ENCODE results near the gene GOLGA5. TPM values are rescaled to one million over a fixed set of nuclear protein-coding genes. Genes with fewer than 3 reads are reported as not detected.

Gene GOLGA5
- total and polyA plus RNA-seq, 2 of the 13 experiments (the other 11 are each of a cell fraction or from before 2014, with no cell fraction given) = 31.0 to 40.0 TPM

DNA sequence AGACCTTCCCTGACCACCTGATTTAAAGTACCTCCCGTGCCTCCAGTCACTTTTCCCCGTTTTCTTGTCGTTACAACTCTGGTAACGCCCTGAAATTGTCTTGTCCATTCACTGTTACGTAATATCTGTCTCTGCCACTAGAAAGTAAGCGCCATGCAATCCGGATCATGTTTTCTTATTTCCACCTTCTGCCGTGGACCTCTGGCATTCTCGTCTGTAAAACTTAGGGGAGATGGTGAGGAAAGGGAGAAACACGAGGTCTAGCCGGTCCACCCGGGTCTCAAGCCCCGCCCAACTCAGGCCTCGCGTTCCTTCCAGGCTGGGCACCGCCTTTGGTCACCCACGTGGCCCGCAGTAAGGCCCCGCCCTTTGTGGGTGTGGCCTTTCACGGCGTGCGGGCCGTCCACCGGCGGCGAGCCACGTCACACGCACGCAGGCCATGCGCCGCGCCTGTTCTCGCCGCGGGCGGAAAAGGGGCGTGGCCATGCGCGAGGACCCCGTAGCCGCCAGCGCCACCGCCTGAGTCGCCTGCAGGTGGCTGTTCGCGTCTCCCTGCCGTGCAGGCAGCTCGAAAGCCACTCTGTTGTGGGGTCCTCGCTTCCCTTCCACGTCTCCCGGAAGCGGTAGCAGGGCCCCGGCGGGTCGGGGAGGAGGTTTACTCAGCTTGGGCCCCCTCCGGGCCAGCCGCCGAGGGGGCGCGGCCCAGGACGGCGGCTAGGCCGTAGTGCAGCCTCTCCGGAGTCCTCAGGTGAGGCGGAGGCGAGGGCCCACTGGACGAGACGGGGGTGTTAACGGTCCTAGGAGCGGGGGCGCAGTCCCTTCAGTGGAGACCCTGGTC is at the start of gene GOLGA5 (continued):
- TF ChIP-seq, protein P1, sequence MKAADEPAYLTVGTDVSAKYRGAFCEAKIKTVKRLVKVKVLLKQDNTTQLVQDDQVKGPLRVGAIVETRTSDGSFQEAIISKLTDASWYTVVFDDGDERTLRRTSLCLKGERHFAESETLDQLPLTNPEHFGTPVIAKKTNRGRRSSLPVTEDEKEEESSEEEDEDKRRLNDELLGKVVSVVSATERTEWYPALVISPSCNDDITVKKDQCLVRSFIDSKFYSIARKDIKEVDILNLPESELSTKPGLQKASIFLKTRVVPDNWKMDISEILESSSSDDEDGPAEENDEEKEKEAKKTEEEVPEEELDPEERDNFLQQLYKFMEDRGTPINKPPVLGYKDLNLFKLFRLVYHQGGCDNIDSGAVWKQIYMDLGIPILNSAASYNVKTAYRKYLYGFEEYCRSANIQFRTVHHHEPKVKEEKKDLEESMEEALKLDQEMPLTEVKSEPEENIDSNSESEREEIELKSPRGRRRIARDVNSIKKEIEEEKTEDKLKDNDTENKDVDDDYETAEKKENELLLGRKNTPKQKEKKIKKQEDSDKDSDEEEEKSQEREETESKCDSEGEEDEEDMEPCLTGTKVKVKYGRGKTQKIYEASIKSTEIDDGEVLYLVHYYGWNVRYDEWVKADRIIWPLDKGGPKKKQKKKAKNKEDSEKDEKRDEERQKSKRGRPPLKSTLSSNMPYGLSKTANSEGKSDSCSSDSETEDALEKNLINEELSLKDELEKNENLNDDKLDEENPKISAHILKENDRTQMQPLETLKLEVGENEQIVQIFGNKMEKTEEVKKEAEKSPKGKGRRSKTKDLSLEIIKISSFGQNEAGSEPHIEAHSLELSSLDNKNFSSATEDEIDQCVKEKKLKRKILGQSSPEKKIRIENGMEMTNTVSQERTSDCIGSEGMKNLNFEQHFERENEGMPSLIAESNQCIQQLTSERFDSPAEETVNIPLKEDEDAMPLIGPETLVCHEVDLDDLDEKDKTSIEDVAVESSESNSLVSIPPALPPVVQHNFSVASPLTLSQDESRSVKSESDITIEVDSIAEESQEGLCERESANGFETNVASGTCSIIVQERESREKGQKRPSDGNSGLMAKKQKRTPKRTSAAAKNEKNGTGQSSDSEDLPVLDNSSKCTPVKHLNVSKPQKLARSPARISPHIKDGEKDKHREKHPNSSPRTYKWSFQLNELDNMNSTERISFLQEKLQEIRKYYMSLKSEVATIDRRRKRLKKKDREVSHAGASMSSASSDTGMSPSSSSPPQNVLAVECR (CRISPR knock-in tag; IDR thresholded peaks at IDR 0.05; ENCODE audit: borderline replicate concordance) = peak; percentile 96; the same call in 1 of the 2 replicates
- TF ChIP-seq RFXANK (CRISPR knock-in tag; IDR thresholded peaks at IDR 0.05) (no peak; the same call in 1 of the 2 replicates), ZNF441 (CRISPR knock-in tag; IDR thresholded peaks at IDR 0.05; ENCODE audit: borderline replicate concordance) (no peak), ZNF3 (CRISPR knock-in tag; IDR thresholded peaks at IDR 0.05) (no peak; the same call in 1 of the 2 replicates), TGIF2 (CRISPR knock-in tag; IDR thresholded peaks at IDR 0.05) (peak; percentile 48; the same call in 1 of the 2 replicates), KLF12 (CRISPR knock-in tag; IDR thresholded peaks at IDR 0.05; ENCODE audit: borderline replicate concordance) (0 out of 2 replicates have a peak, but pooled peaks have one; percentile 28), U2AF2 (IDR thresholded peaks at IDR 0.05; ENCODE audit: low read depth, low read length) (no peak), ZNF629 (CRISPR knock-in tag; conservative IDR thresholded peaks at IDR 0.05) (peak; percentile 28; the same call in 1 of the 2 replicates), ZNF891 (CRISPR knock-in tag; IDR thresholded peaks at IDR 0.05) (0 out of 2 replicates have a peak, but pooled peaks have one; percentile 39), ZNF232 (CRISPR knock-in tag; IDR thresholded peaks at IDR 0.05; ENCODE audit: borderline replicate concordance) (peak; percentile 15; the same call in 1 of the 2 replicates), ERF (CRISPR knock-in tag; IDR thresholded peaks at IDR 0.05) (peak; percentile 81; the same call in 1 of the 2 replicates), ZNF547 (CRISPR knock-in tag; IDR thresholded peaks at IDR 0.05) (peak; percentile 91), ZNF777 (CRISPR knock-in tag; IDR thresholded peaks at IDR 0.05) (0 out of 2 replicates have a peak, but pooled peaks have one; percentile 62), FOXO1 (CRISPR knock-in tag; IDR thresholded peaks at IDR 0.05) (peak; percentile 14; the same call in 1 of the 2 replicates), ARNT (IDR thresholded peaks at IDR 0.05) (no peak), ZBTB42 (CRISPR knock-in tag; IDR thresholded peaks at IDR 0.05) (peak; percentile 73), ZNF790 (CRISPR knock-in tag; IDR thresholded peaks at IDR 0.05; ENCODE audit: borderline replicate concordance) (no peak), MYNN (CRISPR knock-in tag; IDR thresholded peaks at IDR 0.05; ENCODE audit: low read depth) (no peak), ZNF546 (CRISPR knock-in tag; conservative IDR thresholded peaks at IDR 0.05) (peak; percentile 49; the same call in 1 of the 2 replicates)
- TF ChIP-seq, protein P2, sequence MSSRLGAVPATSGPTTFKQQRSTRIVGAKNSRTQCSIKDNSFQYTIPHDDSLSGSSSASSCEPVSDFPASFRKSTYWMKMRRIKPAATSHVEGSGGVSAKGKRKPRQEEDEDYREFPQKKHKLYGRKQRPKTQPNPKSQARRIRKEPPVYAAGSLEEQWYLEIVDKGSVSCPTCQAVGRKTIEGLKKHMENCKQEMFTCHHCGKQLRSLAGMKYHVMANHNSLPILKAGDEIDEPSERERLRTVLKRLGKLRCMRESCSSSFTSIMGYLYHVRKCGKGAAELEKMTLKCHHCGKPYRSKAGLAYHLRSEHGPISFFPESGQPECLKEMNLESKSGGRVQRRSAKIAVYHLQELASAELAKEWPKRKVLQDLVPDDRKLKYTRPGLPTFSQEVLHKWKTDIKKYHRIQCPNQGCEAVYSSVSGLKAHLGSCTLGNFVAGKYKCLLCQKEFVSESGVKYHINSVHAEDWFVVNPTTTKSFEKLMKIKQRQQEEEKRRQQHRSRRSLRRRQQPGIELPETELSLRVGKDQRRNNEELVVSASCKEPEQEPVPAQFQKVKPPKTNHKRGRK (CRISPR knock-in tag; IDR thresholded peaks at IDR 0.05) = no peak
- TF ChIP-seq, protein P3, sequence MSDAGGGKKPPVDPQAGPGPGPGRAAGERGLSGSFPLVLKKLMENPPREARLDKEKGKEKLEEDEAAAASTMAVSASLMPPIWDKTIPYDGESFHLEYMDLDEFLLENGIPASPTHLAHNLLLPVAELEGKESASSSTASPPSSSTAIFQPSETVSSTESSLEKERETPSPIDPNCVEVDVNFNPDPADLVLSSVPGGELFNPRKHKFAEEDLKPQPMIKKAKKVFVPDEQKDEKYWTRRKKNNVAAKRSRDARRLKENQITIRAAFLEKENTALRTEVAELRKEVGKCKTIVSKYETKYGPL (CRISPR knock-in tag; IDR thresholded peaks at IDR 0.05) = peak; percentile 50; the same call in 1 of the 2 replicates
- TF ChIP-seq, protein P4, sequence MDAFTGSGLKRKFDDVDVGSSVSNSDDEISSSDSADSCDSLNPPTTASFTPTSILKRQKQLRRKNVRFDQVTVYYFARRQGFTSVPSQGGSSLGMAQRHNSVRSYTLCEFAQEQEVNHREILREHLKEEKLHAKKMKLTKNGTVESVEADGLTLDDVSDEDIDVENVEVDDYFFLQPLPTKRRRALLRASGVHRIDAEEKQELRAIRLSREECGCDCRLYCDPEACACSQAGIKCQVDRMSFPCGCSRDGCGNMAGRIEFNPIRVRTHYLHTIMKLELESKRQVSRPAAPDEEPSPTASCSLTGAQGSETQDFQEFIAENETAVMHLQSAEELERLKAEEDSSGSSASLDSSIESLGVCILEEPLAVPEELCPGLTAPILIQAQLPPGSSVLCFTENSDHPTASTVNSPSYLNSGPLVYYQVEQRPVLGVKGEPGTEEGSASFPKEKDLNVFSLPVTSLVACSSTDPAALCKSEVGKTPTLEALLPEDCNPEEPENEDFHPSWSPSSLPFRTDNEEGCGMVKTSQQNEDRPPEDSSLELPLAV (CRISPR knock-in tag; conservative IDR thresholded peaks at IDR 0.05; ENCODE audit: low read depth) = no peak

All from HepG2 (cell line).